HepG2 (cell line): ENCODE measurements around the gene DSTN. TPM values are rescaled to one million over a fixed set of nuclear protein-coding genes. Genes with fewer than 3 reads are reported as not detected.

Source experiments
- ATAC-seq: fragments of 200-7000 bp; cut with Tn5 transposase; 3 replicates; pipeline ENCODE4 v1.9.1; 2020; ENCODE audit warnings: mild to moderate bottlenecking, moderate library complexity
- BruUV-seq: library from RNA; stranded (reverse); fragments of 400-500 nt; replicated peaks from 2 replicates; lab custom pipeline; 2021; lab: Mats Ljungman, UMichigan
- CTCF ChIA-PET: fragments of 300-600 bp; formaldehyde crosslinking; extraction: SDS; loops from one replicate; lab custom pipeline; 2021; ENCODE audit warnings: low total read pairs, inconsistent platforms, low intra/inter-chr PET ratio; lab: Yijun Ruan, JAX
- POLR2A ChIA-PET: fragments of 350-600 bp; sonication (Branson Sonifier 250); formaldehyde crosslinking; loops from one replicate; lab custom pipeline; 2020; ENCODE audit warnings: antibody characterized with exemption, inconsistent platforms; lab: Yijun Ruan, JAX
- DNase-seq: peaks from one replicate; pipeline ENCODE4 v3.0.0-alpha.2; 2015; ENCODE audit warnings: low spot score
- FAIRE-seq: peaks from 3 replicates; lab custom pipeline; 2011; peaks lifted over from hg19 to GRCh38; lab: Jason Lieb, UNC
- H2AFZ ChIP-seq: one replicate; pipeline ENCODE4 v1.6.1; 2011; ENCODE audit warnings: low read length, inconsistent platforms
- H3K27ac ChIP-seq: fragments of 300-600 bp; 3 replicates; pipeline ENCODE4 v1.8.0; 2011; ENCODE audit warnings: mixed run types, mild to moderate bottlenecking, mixed read lengths, low read length, inconsistent platforms; ENCODE audit not compliant: insufficient read depth; ENCODE audit errors: extremely low read length
- H3K27me3 ChIP-seq, 2 experiments: fragments of 200-600 bp in 1 of 2; 2 replicates in 1 of 2; 3 replicates in 1 of 2; pipeline versions ENCODE4 v1.6.0 to v1.8.0; 2011; ENCODE audit warnings: low read length in 2 of 2, mild to moderate bottlenecking in 2 of 2, moderate library complexity in 2 of 2, inconsistent platforms in 1 of 2; ENCODE audit not compliant: insufficient read depth in 2 of 2, control insufficient read depth in 1 of 2
- H3K36me3 ChIP-seq, 2 experiments: fragments of 200-600 bp in 1 of 2; replicated peaks in 1 of 2; 2 replicates in 1 of 2; 3 replicates in 1 of 2; pipeline versions ENCODE4 v1.5.1 to v1.8.0; 2011; ENCODE audit warnings: low read length in 2 of 2, inconsistent platforms in 1 of 2; ENCODE audit not compliant: insufficient read depth in 2 of 2, control insufficient read depth in 1 of 2
- H3K4me1 ChIP-seq: 2 replicates; pipeline ENCODE4 v1.5.1; 2012; ENCODE audit warnings: low read length, inconsistent platforms; ENCODE audit not compliant: insufficient read depth
- H3K4me2 ChIP-seq: 2 replicates; pipeline ENCODE4 v1.6.0; 2011; ENCODE audit warnings: low read depth, low read length, inconsistent platforms
- H3K4me3 ChIP-seq, 3 experiments: fragments of 200-600 bp in 1 of 3; sonication (generic), shearing (Covaris generic) in 1 of 3; replicated peaks in 1 of 3; 2 replicates each; pipeline ENCODE4 v1.5.1; 2011 to 2016; ENCODE audit warnings: low read length in 3 of 3, inconsistent platforms in 2 of 3, low read depth in 2 of 3, mild to moderate bottlenecking in 2 of 3, control low read depth in 1 of 3, mixed read lengths in 1 of 3; ENCODE audit not compliant: insufficient read depth in 1 of 3
- H3K79me2 ChIP-seq: one replicate; pipeline ENCODE4 v1.6.1; 2011; ENCODE audit warnings: low read length, inconsistent platforms; ENCODE audit not compliant: insufficient read depth
- H3K9ac ChIP-seq: 2 replicates; pipeline ENCODE4 v1.6.0; 2011; ENCODE audit warnings: mild to moderate bottlenecking, low read depth, low read length, inconsistent platforms; ENCODE audit not compliant: insufficient read depth
- H3K9me3 ChIP-seq: 2 replicates; pipeline ENCODE4 v1.5.1; 2012; ENCODE audit warnings: mild to moderate bottlenecking, low read length
- H4K20me1 ChIP-seq: 2 replicates; pipeline ENCODE4 v1.6.0; 2011; ENCODE audit warnings: inconsistent platforms, mild to moderate bottlenecking, low read length, moderate library complexity; ENCODE audit not compliant: insufficient read depth
- JARID2 ChIP-seq: sonication (generic); formaldehyde crosslinking; IDR thresholded peaks from 2 replicates; pipeline ENCODE4 v1.8.1; 2023; ENCODE audit warnings: missing genetic modification reagents, inconsistent platforms; ENCODE audit not compliant: insufficient replicate concordance
- KDM6A ChIP-seq: IDR thresholded peaks from 2 replicates; pipeline ENCODE4 v1.6.1; 2016; ENCODE audit warnings: low read depth
- KMT2A ChIP-seq: sonication (generic); formaldehyde crosslinking; IDR thresholded peaks from 2 replicates; pipeline ENCODE4 v1.4.0; 2020; ENCODE audit warnings: missing genetic modification reagents
- NPAS2 ChIP-seq: sonication (generic); formaldehyde crosslinking; IDR thresholded peaks from 2 replicates; pipeline ENCODE4 v1.8.0; 2022; ENCODE audit warnings: mild to moderate bottlenecking, missing genetic modification reagents, borderline replicate concordance
- NR2C2 ChIP-seq: sonication (generic); formaldehyde crosslinking; IDR thresholded peaks from 2 replicates; pipeline ENCODE4 v1.4.0; 2020; ENCODE audit warnings: missing genetic modification reagents, mild to moderate bottlenecking, moderate library complexity, borderline replicate concordance
- PCBP2 ChIP-seq: fragments of 200-400 bp; formaldehyde crosslinking; optimal IDR thresholded peaks from 2 replicates; pipeline ENCODE3; 2018; ENCODE audit warnings: low read length, low read depth; ENCODE audit not compliant: poor library complexity, severe bottlenecking
- PHF20 ChIP-seq: sonication (generic); formaldehyde crosslinking; IDR thresholded peaks from 2 replicates; pipeline ENCODE4 v1.5.0; 2020; ENCODE audit warnings: mild to moderate bottlenecking, missing genetic modification reagents
- SPEN ChIP-seq: sonication (generic); formaldehyde crosslinking; IDR thresholded peaks from 2 replicates; pipeline ENCODE4 v1.5.1; 2020; ENCODE audit warnings: low read depth, mild to moderate bottlenecking, missing genetic modification reagents
- YY1 ChIP-seq: IDR thresholded peaks from 2 replicates; pipeline ENCODE4 v1.6.1; 2011; ENCODE audit warnings: low read length, low read depth, moderate library complexity, mild to moderate bottlenecking; ENCODE audit not compliant: insufficient read depth, insufficient replicate concordance
- ZFP36L2 ChIP-seq: sonication (generic); formaldehyde crosslinking; IDR thresholded peaks from 2 replicates; pipeline ENCODE4 v1.4.0; 2020; ENCODE audit warnings: missing genetic modification reagents
- ZNF451 ChIP-seq: sonication (generic); formaldehyde crosslinking; IDR thresholded peaks from 2 replicates; pipeline ENCODE4 v1.5.0; 2020; ENCODE audit warnings: mild to moderate bottlenecking, missing genetic modification reagents
- ZNF552 ChIP-seq: sonication (generic); formaldehyde crosslinking; IDR thresholded peaks from 2 replicates; pipeline ENCODE4 v1.9.0; 2022; ENCODE audit warnings: missing genetic modification reagents, mild to moderate bottlenecking, borderline replicate concordance
- ZNF678 ChIP-seq: sonication (generic); formaldehyde crosslinking; IDR thresholded peaks from 2 replicates; pipeline ENCODE4 v1.4.0; 2020; ENCODE audit warnings: mild to moderate bottlenecking, missing genetic modification reagents
- WGBS: methylation state at CpG from one replicate; pipeline ENCODE4 v1.1.6; 2017; ENCODE audit warnings: low lambda C conversion rate; 5-methylcytosine and 5-hydroxymethylcytosine counted together
- in situ Hi-C: cut with HindIII; loops from 2 replicates; pipeline ENCODE4 v1.10.0; 2017; ENCODE audit warnings: low pct_unique_long_range_greater_than_20kb; ENCODE audit not compliant: extremely low pct_ligation_motif_present
- intact Hi-C: fragments of 100-400 bp; cut with micrococcal nuclease; formaldehyde crosslinking; loops from one replicate; pipeline ENCODE4 v1.10.0; 2022; ENCODE audit not compliant: unreplicated experiment
- polyA plus RNA-seq, 8 experiments: library from polyadenylated mRNA; depleted of rRNA in 3 of 8; stranded (reverse) in 7 of 8; unstranded in 1 of 8; fragments of >200 nt; fragmentation: Illumina TruSeq in 4 of 8; extraction: Trizol in 4 of 8; gene quantifications; 2 replicates each; pipeline versions ENCODE4 v1.2.1 to v1.2.3, GENCODE V29; 2011 to 2016; ENCODE audit warnings: low read depth in 4 of 8, missing spikeins in 1 of 8, mixed read lengths in 1 of 8; ENCODE audit not compliant: insufficient read depth in 1 of 8
- total RNA-seq, 5 experiments: library from RNA; depleted of rRNA; stranded (reverse); fragments of >200 nt; fragmentation: Illumina TruSeq; extraction: Trizol; gene quantifications; 2 replicates each; pipeline ENCODE4 v1.2.3, GENCODE V29; 2016; ENCODE audit warnings: low read depth in 1 of 5
- TF ChIP-seq, protein P1 (sequence below): sonication (generic); formaldehyde crosslinking; IDR thresholded peaks from 2 replicates; pipeline ENCODE4 v1.5.0; 2020; ENCODE audit warnings: mild to moderate bottlenecking, missing genetic modification reagents, borderline replicate concordance

Gene DSTN
- total and polyA plus RNA-seq, 2 of the 13 experiments (the other 11 are each of a cell fraction or from before 2014, with no cell fraction given), result 27.6 to 106 TPM

DNA sequence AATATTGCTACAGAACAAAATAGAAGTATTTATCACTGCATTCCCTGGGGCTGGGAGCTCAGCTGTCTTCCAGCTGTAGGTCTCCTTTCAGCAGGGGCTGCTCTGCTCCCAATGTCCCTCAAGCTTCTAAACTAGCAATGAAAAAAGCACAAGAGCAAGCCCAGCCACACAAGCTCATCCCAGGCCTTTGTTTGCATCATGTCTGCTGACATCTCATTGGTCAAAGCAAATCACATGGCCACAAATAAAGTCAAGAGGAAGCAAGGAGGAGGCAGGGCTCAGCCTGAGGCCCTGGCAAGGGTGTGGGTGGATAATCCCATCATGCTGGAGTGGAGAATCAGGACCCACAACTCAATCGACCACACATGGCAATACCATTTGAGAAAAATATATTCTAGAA, 36.5 kb upstream of the DSTN start (continued):
- TF ChIP-seq, protein P1, sequence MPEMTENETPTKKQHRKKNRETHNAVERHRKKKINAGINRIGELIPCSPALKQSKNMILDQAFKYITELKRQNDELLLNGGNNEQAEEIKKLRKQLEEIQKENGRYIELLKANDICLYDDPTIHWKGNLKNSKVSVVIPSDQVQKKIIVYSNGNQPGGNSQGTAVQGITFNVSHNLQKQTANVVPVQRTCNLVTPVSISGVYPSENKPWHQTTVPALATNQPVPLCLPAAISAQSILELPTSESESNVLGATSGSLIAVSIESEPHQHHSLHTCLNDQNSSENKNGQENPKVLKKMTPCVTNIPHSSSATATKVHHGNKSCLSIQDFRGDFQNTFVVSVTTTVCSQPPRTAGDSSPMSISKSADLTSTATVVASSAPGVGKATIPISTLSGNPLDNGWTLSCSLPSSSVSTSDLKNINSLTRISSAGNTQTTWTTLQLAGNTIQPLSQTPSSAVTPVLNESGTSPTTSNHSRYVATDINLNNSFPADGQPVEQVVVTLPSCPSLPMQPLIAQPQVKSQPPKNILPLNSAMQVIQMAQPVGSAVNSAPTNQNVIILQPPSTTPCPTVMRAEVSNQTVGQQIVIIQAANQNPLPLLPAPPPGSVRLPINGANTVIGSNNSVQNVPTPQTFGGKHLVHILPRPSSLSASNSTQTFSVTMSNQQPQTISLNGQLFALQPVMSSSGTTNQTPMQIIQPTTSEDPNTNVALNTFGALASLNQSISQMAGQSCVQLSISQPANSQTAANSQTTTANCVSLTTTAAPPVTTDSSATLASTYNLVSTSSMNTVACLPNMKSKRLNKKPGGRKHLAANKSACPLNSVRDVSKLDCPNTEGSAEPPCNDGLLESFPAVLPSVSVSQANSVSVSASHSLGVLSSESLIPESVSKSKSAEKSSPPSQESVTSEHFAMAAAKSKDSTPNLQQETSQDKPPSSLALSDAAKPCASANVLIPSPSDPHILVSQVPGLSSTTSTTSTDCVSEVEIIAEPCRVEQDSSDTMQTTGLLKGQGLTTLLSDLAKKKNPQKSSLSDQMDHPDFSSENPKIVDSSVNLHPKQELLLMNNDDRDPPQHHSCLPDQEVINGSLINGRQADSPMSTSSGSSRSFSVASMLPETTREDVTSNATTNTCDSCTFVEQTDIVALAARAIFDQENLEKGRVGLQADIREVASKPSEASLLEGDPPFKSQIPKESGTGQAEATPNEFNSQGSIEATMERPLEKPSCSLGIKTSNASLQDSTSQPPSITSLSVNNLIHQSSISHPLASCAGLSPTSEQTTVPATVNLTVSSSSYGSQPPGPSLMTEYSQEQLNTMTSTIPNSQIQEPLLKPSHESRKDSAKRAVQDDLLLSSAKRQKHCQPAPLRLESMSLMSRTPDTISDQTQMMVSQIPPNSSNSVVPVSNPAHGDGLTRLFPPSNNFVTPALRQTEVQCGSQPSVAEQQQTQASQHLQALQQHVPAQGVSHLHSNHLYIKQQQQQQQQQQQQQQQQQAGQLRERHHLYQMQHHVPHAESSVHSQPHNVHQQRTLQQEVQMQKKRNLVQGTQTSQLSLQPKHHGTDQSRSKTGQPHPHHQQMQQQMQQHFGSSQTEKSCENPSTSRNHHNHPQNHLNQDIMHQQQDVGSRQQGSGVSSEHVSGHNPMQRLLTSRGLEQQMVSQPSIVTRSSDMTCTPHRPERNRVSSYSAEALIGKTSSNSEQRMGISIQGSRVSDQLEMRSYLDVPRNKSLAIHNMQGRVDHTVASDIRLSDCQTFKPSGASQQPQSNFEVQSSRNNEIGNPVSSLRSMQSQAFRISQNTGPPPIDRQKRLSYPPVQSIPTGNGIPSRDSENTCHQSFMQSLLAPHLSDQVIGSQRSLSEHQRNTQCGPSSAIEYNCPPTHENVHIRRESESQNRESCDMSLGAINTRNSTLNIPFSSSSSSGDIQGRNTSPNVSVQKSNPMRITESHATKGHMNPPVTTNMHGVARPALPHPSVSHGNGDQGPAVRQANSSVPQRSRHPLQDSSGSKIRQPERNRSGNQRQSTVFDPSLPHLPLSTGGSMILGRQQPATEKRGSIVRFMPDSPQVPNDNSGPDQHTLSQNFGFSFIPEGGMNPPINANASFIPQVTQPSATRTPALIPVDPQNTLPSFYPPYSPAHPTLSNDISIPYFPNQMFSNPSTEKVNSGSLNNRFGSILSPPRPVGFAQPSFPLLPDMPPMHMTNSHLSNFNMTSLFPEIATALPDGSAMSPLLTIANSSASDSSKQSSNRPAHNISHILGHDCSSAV, result no peak
- no peak for TF ChIP-seq SPEN (CRISPR knock-in tag)

DNA sequence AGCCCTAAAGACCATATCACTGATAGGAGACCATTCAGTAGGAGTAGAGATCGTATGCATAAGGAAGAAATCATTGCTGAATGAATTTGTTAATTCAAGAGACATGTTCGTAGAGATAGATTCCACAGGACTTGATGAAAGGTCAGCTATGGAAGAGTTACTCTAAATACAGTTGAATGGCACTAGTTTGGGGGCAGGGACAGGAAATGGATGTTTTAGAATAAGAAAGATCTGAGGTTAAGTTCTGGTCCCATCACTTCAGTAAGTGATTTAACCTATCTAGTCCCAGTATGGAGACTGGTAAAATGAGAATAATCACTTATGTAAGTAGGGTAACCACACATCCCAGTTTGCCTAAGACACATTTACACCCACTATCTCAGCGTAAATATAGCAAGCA, 35.8 kb upstream of the DSTN start:
- BruUV-seq, result no TSS peak
- H4K20me1 ChIP-seq, result no peaks in the 10 kb centered on the region; the same call in 1 of the 2 replicates
- peaks cover 0 to 10% of the 10 kb centered on the region in 2 experiments; a peak in 2 of 5 replicates for H3K27me3 ChIP-seq
- DNase-seq (no peak), ATAC-seq (no peak), FAIRE-seq (no peak)
- intact Hi-C loops (loop anchor here (5.0 kb wide), 1 partner anchor 463 kb away; no protein-coding TSS in a partner anchor), in situ Hi-C loops (loop anchor here (10.0 kb wide), 1 partner anchor 401 kb away; no protein-coding TSS in a partner anchor)
- no peak overlapping the region for H2AFZ ChIP-seq
- peaks cover 38% of the 10 kb centered on the region for H3K4me1 ChIP-seq
- H3K36me3 ChIP-seq, result no peaks in the 10 kb centered on the region
- no peak overlapping the region for H3K9ac ChIP-seq
- no peaks in the 10 kb centered on the region for H3K79me2 ChIP-seq
- H3K4me3 ChIP-seq, result no peak overlapping the region
- H3K9me3 ChIP-seq, result no peaks in the 10 kb centered on the region
- WGBS, result 61% methylated on average over 3 of the region's 3 CpGs
- ChIA-PET POLR2A (no interaction called here), CTCF (no interaction called here)
- no peak overlapping the region for H3K27ac ChIP-seq
- no peak for TF ChIP-seq ZNF552 (CRISPR knock-in tag)
- no peak for TF ChIP-seq PCBP2
- TF ChIP-seq PHF20 (CRISPR knock-in tag), result no peak
- no peak for TF ChIP-seq NR2C2 (CRISPR knock-in tag)
- no peak for TF ChIP-seq ZFP36L2 (CRISPR knock-in tag)
- TF ChIP-seq ZNF451 (CRISPR knock-in tag), result no peak
- TF ChIP-seq JARID2, result no peak
- no peak for TF ChIP-seq KMT2A
- TF ChIP-seq KDM6A, result no peak
- TF ChIP-seq ZNF678 (CRISPR knock-in tag), result no peak
- no peak for TF ChIP-seq NPAS2 (CRISPR knock-in tag)
- TF ChIP-seq YY1, result no peak
- no peak overlapping the region for H3K4me2 ChIP-seq
